ENCODE data around the gene OSBPL6.

OSBPL6 gene

GRCh38 chr2:178187861-178188260, 6.5 kb upstream of the OSBPL6 start:
- Histone ChIP-seq H3K9me2 (replicated peaks; ENCODE audit: control insufficient read depth, low read length) (no peaks in the 10 kb centered on the region), H3K4me2 (ENCODE audit: low read length) (no peak overlapping the region), H3K9me3 (ENCODE audit: control insufficient read depth, insufficient read depth, low read length) (no peaks in the 10 kb centered on the region), H3K4me3 (ENCODE audit: low read length) (no peak overlapping the region), H3K36me3 (ENCODE audit: control insufficient read depth, low read length) (no peaks in the 10 kb centered on the region), H4K20me1 (ENCODE audit: control insufficient read depth, insufficient read depth, low read depth, low read length) (no peaks in the 10 kb centered on the region), H3K79me2 (ENCODE audit: control insufficient read depth, low read length) (no peaks in the 10 kb centered on the region), H3K27me3 (ENCODE audit: control insufficient read depth, low read length) (peaks cover 8% of the 10 kb centered on the region), H3K27ac (ENCODE audit: low read depth, low read length) (no peak overlapping the region), H3K4me1 (ENCODE audit: control insufficient read depth, low read length) (no peaks in the 10 kb centered on the region), H3F3A (ENCODE audit: control insufficient read depth, insufficient read depth) (no peaks in the 10 kb centered on the region)
- no peak for TF ChIP-seq CTCF (IDR thresholded peaks at IDR 0.05; ENCODE audit: low read depth, low read length, poor library complexity, severe bottlenecking)
- TF ChIP-seq EZH2phosphoT487 (IDR thresholded peaks at IDR 0.05; ENCODE audit: borderline replicate concordance, low read length), result no peak

GRCh38 chr2:178188466-178188865, 5.8 kb upstream of the OSBPL6 start:
- H3K79me2 ChIP-seq (ENCODE audit: control insufficient read depth, low read length), result no peaks in the 10 kb centered on the region
- H3K9me2 ChIP-seq (replicated peaks; ENCODE audit: control insufficient read depth, low read length), result no peaks in the 10 kb centered on the region
- H4K20me1 ChIP-seq (ENCODE audit: control insufficient read depth, insufficient read depth, low read depth, low read length), result no peaks in the 10 kb centered on the region
- H3K4me1 ChIP-seq (ENCODE audit: control insufficient read depth, low read length), result no peaks in the 10 kb centered on the region
- H3F3A ChIP-seq (ENCODE audit: control insufficient read depth, insufficient read depth), result no peaks in the 10 kb centered on the region
- no peaks in the 10 kb centered on the region for H3K9me3 ChIP-seq (ENCODE audit: control insufficient read depth, insufficient read depth, low read length)
- TF ChIP-seq EZH2phosphoT487 (IDR thresholded peaks at IDR 0.05; ENCODE audit: borderline replicate concordance, low read length) (no peak), CTCF (IDR thresholded peaks at IDR 0.05; ENCODE audit: low read depth, low read length, poor library complexity, severe bottlenecking) (no peak)
- H3K27ac ChIP-seq (ENCODE audit: low read depth, low read length), result no peak overlapping the region
- H3K36me3 ChIP-seq (ENCODE audit: control insufficient read depth, low read length), result no peaks in the 10 kb centered on the region
- peaks cover 13% of the 10 kb centered on the region for H3K27me3 ChIP-seq (ENCODE audit: control insufficient read depth, low read length)
- no peak overlapping the region for H3K4me2 ChIP-seq (ENCODE audit: low read length)
- H3K4me3 ChIP-seq (ENCODE audit: low read length), result no peak overlapping the region

- Histone ChIP-seq H3K9me3 (ENCODE audit: control insufficient read depth, insufficient read depth, low read length) (no peaks in the 10 kb centered on the region), H3K4me3 (ENCODE audit: low read length) (no peak overlapping the region), H3K4me1 (ENCODE audit: control insufficient read depth, low read length) (peaks cover 4% of the 10 kb centered on the region; the same call in 1 of the 2 replicates), H3K9me2 (replicated peaks; ENCODE audit: control insufficient read depth, low read length) (no peaks in the 10 kb centered on the region), H3K36me3 (ENCODE audit: control insufficient read depth, low read length) (no peaks in the 10 kb centered on the region), H3K27ac (ENCODE audit: low read depth, low read length) (no peak overlapping the region), H3K27me3 (ENCODE audit: control insufficient read depth, low read length) (peaks cover 38% of the 10 kb centered on the region), H4K20me1 (ENCODE audit: control insufficient read depth, insufficient read depth, low read depth, low read length) (no peaks in the 10 kb centered on the region), H3K79me2 (ENCODE audit: control insufficient read depth, low read length) (no peaks in the 10 kb centered on the region), H3K4me2 (ENCODE audit: low read length) (no peak overlapping the region), H3F3A (ENCODE audit: control insufficient read depth, insufficient read depth) (no peaks in the 10 kb centered on the region)
- no peak for TF ChIP-seq EZH2phosphoT487 (IDR thresholded peaks at IDR 0.05; ENCODE audit: borderline replicate concordance, low read length)
- TF ChIP-seq CTCF (IDR thresholded peaks at IDR 0.05; ENCODE audit: low read depth, low read length, poor library complexity, severe bottlenecking), result no peak
These were observed 3.3 kb upstream of the OSBPL6 start for GRCh38 chr2:178191004-178191508.
